Keratinocyte (primary cell): ENCODE results near the gene ITGAE. TPM values are rescaled to one million over a fixed set of nuclear protein-coding genes. Genes with fewer than 3 reads are reported as not detected.

Source experiments
- DNase-seq: peaks from one replicate; pipeline ENCODE4 v3.0.0-alpha.2; 2011; ENCODE audit warnings: low read depth, missing footprints, low spot score
- FAIRE-seq: peaks from 2 replicates; lab custom pipeline; 2011; peaks lifted over from hg19 to GRCh38; lab: Jason Lieb, UNC
- H2AFZ ChIP-seq: 2 replicates; pipeline ENCODE4 v1.6.0; 2012; ENCODE audit warnings: low read length, control low read depth, inconsistent platforms; ENCODE audit not compliant: control insufficient read depth
- H3K27ac ChIP-seq: 2 replicates; pipeline ENCODE4 v1.5.1; 2011; ENCODE audit warnings: low read length; ENCODE audit not compliant: control insufficient read depth, insufficient read depth
- H3K27me3 ChIP-seq: 3 replicates; pipeline ENCODE4 v1.6.0; 2011; ENCODE audit warnings: low read length; ENCODE audit not compliant: control insufficient read depth, insufficient read depth; ENCODE audit errors: extremely low read depth
- H3K36me3 ChIP-seq, 2 experiments: 2 replicates in 1 of 2; 3 replicates in 1 of 2; pipeline ENCODE4 v1.5.1; 2011; ENCODE audit warnings: low read length in 2 of 2, mild to moderate bottlenecking in 1 of 2; ENCODE audit not compliant: control insufficient read depth in 2 of 2, insufficient read depth in 2 of 2; ENCODE audit errors: extremely low read depth in 1 of 2
- H3K4me1 ChIP-seq: 3 replicates; pipeline ENCODE4 v1.5.1; 2011; ENCODE audit warnings: low read length; ENCODE audit not compliant: control insufficient read depth, insufficient read depth; ENCODE audit errors: extremely low read depth
- H3K4me2 ChIP-seq: 3 replicates; pipeline ENCODE4 v1.6.0; 2011; ENCODE audit warnings: low read depth, low read length; ENCODE audit not compliant: control insufficient read depth, insufficient read depth; ENCODE audit errors: extremely low read depth
- H3K4me3 ChIP-seq, 3 experiments: fragments of 200-600 bp in 1 of 3; sonication (generic) in 1 of 3; 2 replicates in 2 of 3; 3 replicates in 1 of 3; pipeline ENCODE4 v1.5.1; 2011 to 2016; ENCODE audit warnings: low read length in 3 of 3, mild to moderate bottlenecking in 3 of 3, control low read depth in 2 of 3, inconsistent platforms in 1 of 3, low read depth in 1 of 3, mixed read lengths in 1 of 3, mixed run types in 1 of 3, moderate library complexity in 1 of 3; ENCODE audit not compliant: control insufficient read depth in 2 of 3, insufficient read depth in 2 of 3; ENCODE audit errors: extremely low read depth in 1 of 3
- H3K79me2 ChIP-seq: 2 replicates; pipeline ENCODE4 v1.6.0; 2012; ENCODE audit warnings: low read length; ENCODE audit not compliant: control insufficient read depth, insufficient read depth
- H3K9ac ChIP-seq: 3 replicates; pipeline ENCODE4 v1.6.0; 2011; ENCODE audit warnings: low read length; ENCODE audit not compliant: control insufficient read depth, insufficient read depth; ENCODE audit errors: extremely low read depth
- H3K9me1 ChIP-seq: 3 replicates; pipeline ENCODE4 v1.6.0; 2011; ENCODE audit warnings: low read length; ENCODE audit not compliant: control insufficient read depth, insufficient read depth; ENCODE audit errors: extremely low read depth
- H3K9me3 ChIP-seq: 2 replicates; pipeline ENCODE4 v1.5.1; 2012; ENCODE audit warnings: low read depth, low read length; ENCODE audit not compliant: control insufficient read depth
- H4K20me1 ChIP-seq: 3 replicates; pipeline ENCODE4 v1.6.0; 2011; ENCODE audit warnings: low read length; ENCODE audit not compliant: control insufficient read depth, insufficient read depth; ENCODE audit errors: extremely low read depth
- CTCF ChIP-seq, 3 experiments: IDR thresholded peaks in 1 of 3; conservative IDR thresholded peaks in 1 of 3; optimal IDR thresholded peaks in 1 of 3; 2 replicates in 2 of 3; 3 replicates in 1 of 3; pipeline versions ENCODE3 to v1.5.1; 2011; ENCODE audit warnings: low read length in 3 of 3, mild to moderate bottlenecking in 3 of 3, moderate library complexity in 2 of 3, control low read depth in 1 of 3, inconsistent platforms in 1 of 3; ENCODE audit not compliant: insufficient read depth in 2 of 3; ENCODE audit errors: extremely low read depth in 1 of 3
- EZH2 ChIP-seq: IDR thresholded peaks from one replicate; pipeline ENCODE4 v1.6.1; 2012; ENCODE audit warnings: inconsistent platforms, mild to moderate bottlenecking, low read length, moderate library complexity
- dilution Hi-C: fragments of 300-500 bp; cut with MboI; formaldehyde crosslinking; loops from one replicate; pipeline ENCODE4 v1.7.0; 2020; ENCODE audit warnings: low sequenced_read_pairs; ENCODE audit not compliant: extremely low pct_ligation_motif_present
- polyA plus RNA-seq, 5 experiments: library from polyadenylated mRNA; depleted of rRNA in 3 of 5; stranded (reverse) in 3 of 5; stranded (forward) in 1 of 5; unstranded in 1 of 5; fragments of >200 nt; gene quantifications; 1 replicate in 1 of 5; 2 replicates in 3 of 5; 3 replicates in 1 of 5; pipeline versions ENCODE4 v1.2.1 to v1.2.3, GENCODE V29; 2011 to 2012; ENCODE audit warnings: missing spikeins in 2 of 5, low read depth in 1 of 5, low replicate concordance in 1 of 5

ITGAE gene
- polyA plus RNA-seq, 1 donor (not counting 4 experiments of a cell fraction or from before 2014, with no cell fraction given) = 66.6 TPM

- no peaks in the 10 kb centered on the region for H3K9me3 ChIP-seq
- FAIRE-seq = no peak
- H3K27me3 ChIP-seq = no peaks in the 10 kb centered on the region
- no peak for DNase-seq
- H2AFZ ChIP-seq = no peak overlapping the region
- H3K9me1 ChIP-seq = no peaks in the 10 kb centered on the region
- peaks cover 3 to 35% of the 10 kb centered on the region in 2 experiments for H3K36me3 ChIP-seq
- no peak for TF ChIP-seq CTCF (optimal IDR thresholded peaks at IDR 0.05 in 1 of 3, IDR thresholded peaks at IDR 0.05 in 1 of 3, conservative IDR thresholded peaks at IDR 0.05 in 1 of 3; ENCODE audit: extremely low read depth in 1 of 3, insufficient read depth in 2 of 3, low read length in 3 of 3)
- no peak for TF ChIP-seq EZH2
- H3K9ac ChIP-seq = no peak overlapping the region
- H3K79me2 ChIP-seq = no peaks in the 10 kb centered on the region
- no peak overlapping the region for H3K4me3 ChIP-seq
- peaks cover 19% of the 10 kb centered on the region for H3K4me1 ChIP-seq
- H3K27ac ChIP-seq = no peak overlapping the region
- H3K4me2 ChIP-seq = no peak overlapping the region
- H4K20me1 ChIP-seq = no peaks in the 10 kb centered on the region
- dilution Hi-C loops = no loop called here
Observed at GRCh38 chr17:3815122-3815521, 14.1 kb upstream of the ITGAE start.

GRCh38 chr17:3814361-3814760 lies 13.4 kb upstream of the ITGAE start:
- H3K9me3 ChIP-seq = no peaks in the 10 kb centered on the region
- H3K27ac ChIP-seq = no peak overlapping the region
- peaks cover 24% of the 10 kb centered on the region for H3K4me1 ChIP-seq
- no peak overlapping the region for H3K4me2 ChIP-seq
- DNase-seq (no peak), FAIRE-seq (no peak)
- no peak overlapping the region for H3K9ac ChIP-seq
- H4K20me1 ChIP-seq = no peaks in the 10 kb centered on the region
- H3K27me3 ChIP-seq = no peaks in the 10 kb centered on the region
- no peaks in the 10 kb centered on the region for H3K9me1 ChIP-seq
- no peak overlapping the region for H3K4me3 ChIP-seq
- H2AFZ ChIP-seq = no peak overlapping the region
- no peaks in the 10 kb centered on the region for H3K79me2 ChIP-seq
- dilution Hi-C loops = no loop called here
- H3K36me3 ChIP-seq = peaks cover 1 to 35% of the 10 kb centered on the region in 2 experiments
- TF ChIP-seq EZH2 (no peak), CTCF (optimal IDR thresholded peaks at IDR 0.05 in 1 of 3, IDR thresholded peaks at IDR 0.05 in 1 of 3, conservative IDR thresholded peaks at IDR 0.05 in 1 of 3; ENCODE audit: extremely low read depth in 1 of 3, insufficient read depth in 2 of 3, low read length in 3 of 3) (no peak)
